Hypothalamus (tissue), 51 donors: ENCODE measurements around the gene IL7R.
A peak's percentile ranks its signal among the peaks of the same experiment; 100 is the strongest.
"Not testable (repeated sequence)": the region's sequence is repeated elsewhere in the genome, so short reads cannot be mapped to it uniquely, and the experiment has no call there.

Experiments
- DNase-seq, 51 donors: peaks; one replicate each; lab custom pipeline; 2025; lab: John Stamatoyannopoulos, UW

Gene IL7R

GRCh38 chr5:35838370-35839042 lies 18.2 kb upstream of the IL7R start:
- no peak for DNase-seq

- no peak for DNase-seq
Observed at GRCh38 chr5:35842856-35843255, 13.8 kb upstream of the IL7R start.

GRCh38 chr5:35845508-35845907 lies 11.2 kb upstream of the IL7R start:
- not testable (repeated sequence) for DNase-seq

GRCh38 chr5:35847491-35847890 lies 9.2 kb upstream of the IL7R start:
- DNase-seq: no peak

GRCh38 chr5:35847961-35848360 lies 8.7 kb upstream of the IL7R start:
- DNase-seq: no peak

GRCh38 chr5:35849860-35850259 lies 6.8 kb upstream of the IL7R start:
- no peak for DNase-seq

GRCh38 chr5:35850967-35851680 lies 5.6 kb upstream of the IL7R start:
- DNase-seq: no peak

GRCh38 chr5:35852084-35852734 lies 4.5 kb upstream of the IL7R start:
- no peak for DNase-seq

- DNase-seq: no peak
Observed at GRCh38 chr5:35852773-35853172, 3.9 kb upstream of the IL7R start.

GRCh38 chr5:35853631-35854030 lies 3.1 kb upstream of the IL7R start:
- DNase-seq: no peak

GRCh38 chr5:35854248-35854647 lies 2.4 kb upstream of the IL7R start:
- no peak for DNase-seq

- DNase-seq: no peak
Observed at GRCh38 chr5:35855187-35855586, 1.5 kb upstream of the IL7R start.

- DNase-seq: not testable (repeated sequence)
Observed at GRCh38 chr5:35856186-35856764, 416 bp upstream of the IL7R start.

GRCh38 chr5:35857606-35858205 lies 1.0 kb downstream of the IL7R start:
- DNase-seq: peak in 1 of 51 donors; percentile 8

GRCh38 chr5:35859101-35859661 lies 2.5 kb downstream of the IL7R start:
- DNase-seq: no peak

GRCh38 chr5:35860686-35861085 lies 4.0 kb downstream of the IL7R start:
- no peak for DNase-seq

GRCh38 chr5:35861718-35862117 lies 5.0 kb downstream of the IL7R start:
- DNase-seq: no peak

- no peak for DNase-seq
Observed at GRCh38 chr5:35862126-35862525, 5.4 kb downstream of the IL7R start.

GRCh38 chr5:35863159-35863558 lies 6.5 kb downstream of the IL7R start:
- no peak for DNase-seq

- DNase-seq: no peak
Observed at GRCh38 chr5:35867998-35868397, 11.3 kb downstream of the IL7R start.
